ENCODE measurements around the gene BCOR. TPM values are rescaled to one million over a fixed set of nuclear protein-coding genes. Genes with fewer than 3 reads are reported as not detected.

Gene BCOR
- total RNA-seq, 1 experiment from 2014 or later, result 134 TPM

DNA sequence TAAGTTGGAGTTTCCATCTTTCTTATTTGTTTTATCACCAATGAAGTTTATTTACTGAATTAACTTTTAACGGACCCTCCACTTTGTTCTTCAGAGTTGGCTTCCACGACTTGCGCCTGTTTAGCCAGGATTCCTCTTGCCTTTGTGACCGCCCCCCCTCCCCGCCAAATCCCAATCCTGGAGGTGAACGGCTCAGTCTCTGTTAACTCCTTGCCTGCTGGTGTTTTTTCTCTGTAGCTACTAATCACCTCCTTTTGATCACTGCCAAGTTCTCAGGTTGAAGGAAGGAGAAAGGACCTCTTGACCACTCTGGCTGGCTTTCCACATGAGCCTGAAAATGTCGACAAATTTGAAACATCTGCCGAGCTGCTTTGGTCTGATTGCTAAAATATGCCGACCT, 46.8 kb upstream of the BCOR start:
- Histone ChIP-seq H4K91ac (ENCODE audit: insufficient read length, low read depth, low read length) (no peak overlapping the region), H3T11ph (ENCODE audit: low read length) (no peak overlapping the region), H3K9me3 (ENCODE audit: control insufficient read depth, low read depth, low read length) (no peaks in the 10 kb centered on the region), H2BK12ac (ENCODE audit: insufficient read length, low read depth, low read length) (no peak overlapping the region), H3K23ac (ENCODE audit: insufficient read length, low read depth, low read length) (no peak overlapping the region), H2BK5ac (ENCODE audit: insufficient read length, low read length) (no peak overlapping the region), H3K4me1 (ENCODE audit: insufficient read depth, low read length) (peaks cover 24% of the 10 kb centered on the region; the same call in 1 of the 2 replicates), H4K20me1 (ENCODE audit: control insufficient read depth, insufficient read depth, insufficient read length) (no peaks in the 10 kb centered on the region), H2AK5ac (ENCODE audit: insufficient read length, low read length) (no peak overlapping the region), H3K4ac (ENCODE audit: low read depth, low read length) (no peak overlapping the region), H2AFZ (ENCODE audit: low read length) (no peak overlapping the region), H3K14ac (ENCODE audit: insufficient read depth, low read length) (no peak overlapping the region), H2BK120ac (ENCODE audit: low read depth, low read length, poor library complexity, severe bottlenecking) (no peak overlapping the region), H3K9ac (ENCODE audit: extremely low read depth, insufficient read length, low read length) (no peak overlapping the region), H4K8ac (replicated peaks; ENCODE audit: insufficient read length, low read depth, low read length) (no peak overlapping the region), H2BK20ac (ENCODE audit: low read depth, low read length, poor library complexity, severe bottlenecking) (no peak overlapping the region), H3K79me2 (ENCODE audit: insufficient read depth, low read length) (no peaks in the 10 kb centered on the region), H3K79me1 (ENCODE audit: insufficient read depth, low read depth, low read length, poor library complexity, severe bottlenecking) (no peaks in the 10 kb centered on the region), H3K56ac (ENCODE audit: insufficient read length, low read depth, low read length) (no peak overlapping the region), H3K18ac (ENCODE audit: insufficient read length, low read depth, low read length) (no peak overlapping the region), H4K5ac (ENCODE audit: insufficient read length, low read depth, low read length) (no peak overlapping the region), H3K27ac (ENCODE audit: insufficient read length, low read depth, low read length) (no peak overlapping the region), H3K27me3 (ENCODE audit: insufficient read depth, low read length) (peaks cover 34% of the 10 kb centered on the region), H3K23me2 (ENCODE audit: insufficient read length, low read depth, low read length, poor library complexity, severe bottlenecking) (peaks cover 21% of the 10 kb centered on the region), H3K4me2 (ENCODE audit: insufficient read depth, insufficient read length, low read length) (peak overlapping the region; percentile 63), H2BK15ac (ENCODE audit: low read depth, low read length) (no peak overlapping the region)
- Mint-ChIP-seq H3K36me3 (ENCODE audit: insufficient read depth in 1 of 3, low read depth in 3 of 3) (peaks cover 0 to 9% (median 6%) of the 10 kb centered on the region in 3 experiments; a peak in 5 of 7 replicates), H3K4me1 (peaks cover 50 to 66% of the 10 kb centered on the region in 2 experiments), H3K4me3 (peak overlapping the region; percentile 78 to 82), H3K27me3 (ENCODE audit: low read depth) (peaks cover 88% of the 10 kb centered on the region), H3K27ac (no peak overlapping the region; a peak in 2 of 7 replicates), H3K9me3 (peaks cover 64 to 65% of the 10 kb centered on the region in 2 experiments)
- DNase-seq, result peak; percentile 63
- TF ChIP-seq, protein P1, sequence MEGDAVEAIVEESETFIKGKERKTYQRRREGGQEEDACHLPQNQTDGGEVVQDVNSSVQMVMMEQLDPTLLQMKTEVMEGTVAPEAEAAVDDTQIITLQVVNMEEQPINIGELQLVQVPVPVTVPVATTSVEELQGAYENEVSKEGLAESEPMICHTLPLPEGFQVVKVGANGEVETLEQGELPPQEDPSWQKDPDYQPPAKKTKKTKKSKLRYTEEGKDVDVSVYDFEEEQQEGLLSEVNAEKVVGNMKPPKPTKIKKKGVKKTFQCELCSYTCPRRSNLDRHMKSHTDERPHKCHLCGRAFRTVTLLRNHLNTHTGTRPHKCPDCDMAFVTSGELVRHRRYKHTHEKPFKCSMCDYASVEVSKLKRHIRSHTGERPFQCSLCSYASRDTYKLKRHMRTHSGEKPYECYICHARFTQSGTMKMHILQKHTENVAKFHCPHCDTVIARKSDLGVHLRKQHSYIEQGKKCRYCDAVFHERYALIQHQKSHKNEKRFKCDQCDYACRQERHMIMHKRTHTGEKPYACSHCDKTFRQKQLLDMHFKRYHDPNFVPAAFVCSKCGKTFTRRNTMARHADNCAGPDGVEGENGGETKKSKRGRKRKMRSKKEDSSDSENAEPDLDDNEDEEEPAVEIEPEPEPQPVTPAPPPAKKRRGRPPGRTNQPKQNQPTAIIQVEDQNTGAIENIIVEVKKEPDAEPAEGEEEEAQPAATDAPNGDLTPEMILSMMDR (conservative IDR thresholded peaks at IDR 0.05), result no peak
- WGBS (ENCODE audit: extremely low coverage, insufficient read length, low lambda C conversion rate), result no CpG with 5 or more reads among the region's 9 CpGs

Data from H9 (cell line).